UCSD-AML1 (cell line): Measurements from ENCODE around the gene TUBB2A.
"Not testable (repeated sequence)": the region's sequence is repeated elsewhere in the genome, so short reads cannot be mapped to it uniquely, and the experiment has no call there.

Experiments used
- DNase-seq: peaks from one replicate; lab custom pipeline; 2025; ENCODE audit not compliant: unreplicated experiment; lab: John Stamatoyannopoulos, UW

TUBB2A gene

DNA sequence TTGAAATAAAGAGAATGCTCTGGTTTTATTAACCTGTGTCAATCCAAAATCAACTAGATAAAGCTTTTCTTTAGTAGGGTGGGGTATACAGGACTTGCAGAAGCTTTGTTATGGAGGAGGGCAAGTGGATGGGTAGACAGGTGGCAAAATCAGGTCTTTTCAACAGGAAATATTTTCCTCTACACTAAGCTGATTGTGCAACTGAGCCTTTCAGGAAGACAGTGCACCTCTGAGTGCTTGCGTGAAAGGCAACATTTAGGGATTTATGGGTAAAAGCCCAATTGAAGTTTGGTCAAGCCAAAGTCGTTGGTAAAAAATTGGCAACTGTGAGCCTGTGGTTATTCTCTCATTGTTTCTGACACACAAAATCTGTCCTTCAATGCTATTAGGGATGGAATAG lies 23.8 kb upstream of the TUBB2A start:
- no peak for DNase-seq

DNA sequence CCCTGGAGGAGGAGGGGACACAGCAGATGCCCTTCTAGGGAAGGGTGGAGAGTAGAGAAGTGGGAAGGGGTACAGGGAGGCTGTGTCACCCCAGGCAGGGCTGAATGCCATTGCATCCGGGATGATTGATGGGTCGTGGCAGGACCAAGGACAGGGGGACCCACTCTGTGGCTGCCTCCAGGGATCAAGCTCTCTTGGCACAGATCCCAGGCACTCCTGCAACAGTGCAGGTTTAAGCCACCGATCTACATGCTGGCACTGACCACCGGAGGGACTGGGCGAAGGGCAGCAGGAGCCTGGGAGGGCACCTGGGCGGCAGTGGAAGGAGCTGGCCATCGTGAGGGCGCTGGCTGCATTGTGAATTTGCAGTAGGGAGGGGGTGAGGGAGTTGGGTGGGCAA lies 22.6 kb upstream of the TUBB2A start:
- not testable (repeated sequence) for DNase-seq

DNA sequence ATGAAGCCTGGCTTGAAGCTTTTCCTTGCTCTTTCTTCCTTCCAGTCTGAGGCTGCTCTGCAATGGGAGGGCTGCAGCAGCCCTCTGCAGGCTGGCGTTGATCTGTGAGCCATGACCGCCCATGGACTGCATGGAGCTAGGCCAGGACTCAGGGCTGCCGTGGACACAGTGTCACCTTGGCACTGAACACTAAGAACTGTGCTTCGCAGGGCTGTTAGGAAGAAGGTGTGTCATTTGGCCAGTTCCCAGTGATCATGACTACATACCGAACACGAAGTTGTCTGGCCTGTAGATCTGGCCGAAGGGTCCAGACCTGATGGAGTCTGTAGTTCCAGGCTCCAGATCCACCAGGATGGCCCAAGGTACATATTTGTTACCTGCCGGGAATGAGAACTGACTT lies 21.3 kb upstream of the TUBB2A start:
- DNase-seq: not testable (repeated sequence)

- no peak for DNase-seq
These were observed 19.4 kb upstream of the TUBB2A start for GRCh38 chr6:3176562-3177355.

DNA sequence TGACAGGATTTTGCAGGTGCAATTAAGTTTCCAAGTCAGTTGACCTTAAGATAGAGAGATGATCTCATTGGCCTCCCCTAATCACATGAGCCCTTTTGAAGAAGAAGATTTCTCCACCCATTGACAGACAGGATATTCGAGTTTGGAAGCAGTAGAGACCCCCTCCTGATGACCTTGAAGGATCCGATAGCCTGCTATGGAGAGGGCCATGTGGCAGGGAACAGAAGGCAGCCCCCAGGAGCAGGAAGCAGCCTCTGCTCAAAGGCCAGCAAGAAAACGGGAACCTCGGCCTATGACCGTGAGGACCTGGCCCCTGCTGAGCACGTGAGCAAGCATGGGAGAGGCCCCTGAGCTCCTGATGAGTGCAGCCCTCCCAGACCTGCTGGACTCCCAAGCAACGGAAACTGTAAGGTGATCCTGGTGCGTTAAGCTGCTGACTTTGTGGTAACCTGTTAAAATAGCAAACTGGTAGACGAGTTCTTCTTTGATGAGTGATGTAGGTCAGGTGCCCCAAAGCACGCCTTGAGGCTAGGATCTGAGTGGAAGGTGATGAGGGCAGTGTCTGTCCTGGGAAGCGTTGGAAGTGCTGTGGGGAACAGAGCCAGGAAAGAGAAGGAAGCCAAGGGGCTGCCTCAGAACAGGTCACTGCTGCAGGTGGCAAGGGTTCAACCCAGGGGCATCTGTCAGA lies 18.5 kb upstream of the TUBB2A start:
- no peak for DNase-seq

DNA sequence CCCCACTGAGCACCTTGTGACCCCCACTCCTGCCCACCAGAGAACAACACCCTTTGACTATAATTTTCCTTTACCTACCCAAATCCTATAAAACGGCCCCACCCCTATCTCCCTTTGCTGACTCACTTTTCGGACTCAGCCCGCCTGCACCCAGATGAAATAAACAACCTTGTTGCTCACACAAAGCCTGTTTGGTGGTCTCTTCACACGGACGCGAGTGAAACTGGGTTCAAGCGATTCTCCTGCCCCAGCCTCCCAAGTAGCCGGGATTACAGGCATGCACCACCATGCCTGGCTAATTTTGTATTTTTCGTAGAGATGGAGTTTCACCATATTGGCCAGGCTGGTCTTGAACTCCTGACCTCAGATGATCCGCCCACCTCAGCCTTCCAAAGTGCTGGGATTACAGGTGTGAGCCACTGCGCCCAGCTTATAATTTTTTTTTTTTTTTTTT lies 16.3 kb upstream of the TUBB2A start:
- DNase-seq: not testable (repeated sequence)

DNA sequence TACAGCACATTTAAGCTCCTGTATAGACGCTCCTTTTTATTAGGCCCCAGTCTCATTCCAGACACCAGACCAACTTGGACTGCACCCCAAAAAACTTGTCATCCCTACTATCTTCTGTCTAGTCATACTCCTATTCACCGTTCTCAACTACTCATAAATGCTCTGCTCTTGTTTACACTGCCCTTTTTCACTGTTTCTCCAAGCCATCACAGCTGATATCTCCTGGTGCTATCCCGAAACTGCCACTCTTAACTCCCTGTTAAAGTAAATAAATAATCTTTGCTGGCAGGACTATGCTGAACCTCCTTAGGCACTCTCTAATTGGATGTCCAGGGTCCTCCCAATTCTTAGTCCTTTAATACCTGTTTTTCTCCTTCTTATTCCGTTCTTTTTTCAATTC lies 15.4 kb upstream of the TUBB2A start:
- not testable (repeated sequence) for DNase-seq

GRCh38 chr6:3171313-3172175 lies 14.2 kb upstream of the TUBB2A start:
- not testable (repeated sequence) for DNase-seq

DNA sequence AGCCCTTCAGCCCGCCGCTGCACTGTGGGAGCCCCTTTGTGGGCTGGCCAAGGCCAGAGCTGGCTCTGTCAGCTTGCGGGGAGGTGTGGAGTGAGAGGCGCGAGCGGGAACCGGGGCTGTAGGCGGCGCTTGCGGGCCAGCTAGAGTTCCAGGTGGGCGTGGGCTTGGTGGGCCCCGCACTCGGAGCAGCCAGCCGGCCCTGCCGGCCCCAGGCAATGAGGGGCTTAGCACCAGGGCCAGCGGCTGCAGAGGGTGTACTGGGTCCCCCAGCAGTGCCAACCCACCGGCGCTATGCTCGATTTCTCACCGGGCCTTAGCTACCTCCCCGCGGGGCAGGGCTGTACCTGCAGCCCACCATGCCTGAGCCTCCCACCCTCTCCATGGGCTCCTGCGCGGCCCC lies 13.3 kb upstream of the TUBB2A start:
- DNase-seq: not testable (repeated sequence)

GRCh38 chr6:3168046-3168445 lies 10.7 kb upstream of the TUBB2A start:
- DNase-seq: not testable (repeated sequence)

DNA sequence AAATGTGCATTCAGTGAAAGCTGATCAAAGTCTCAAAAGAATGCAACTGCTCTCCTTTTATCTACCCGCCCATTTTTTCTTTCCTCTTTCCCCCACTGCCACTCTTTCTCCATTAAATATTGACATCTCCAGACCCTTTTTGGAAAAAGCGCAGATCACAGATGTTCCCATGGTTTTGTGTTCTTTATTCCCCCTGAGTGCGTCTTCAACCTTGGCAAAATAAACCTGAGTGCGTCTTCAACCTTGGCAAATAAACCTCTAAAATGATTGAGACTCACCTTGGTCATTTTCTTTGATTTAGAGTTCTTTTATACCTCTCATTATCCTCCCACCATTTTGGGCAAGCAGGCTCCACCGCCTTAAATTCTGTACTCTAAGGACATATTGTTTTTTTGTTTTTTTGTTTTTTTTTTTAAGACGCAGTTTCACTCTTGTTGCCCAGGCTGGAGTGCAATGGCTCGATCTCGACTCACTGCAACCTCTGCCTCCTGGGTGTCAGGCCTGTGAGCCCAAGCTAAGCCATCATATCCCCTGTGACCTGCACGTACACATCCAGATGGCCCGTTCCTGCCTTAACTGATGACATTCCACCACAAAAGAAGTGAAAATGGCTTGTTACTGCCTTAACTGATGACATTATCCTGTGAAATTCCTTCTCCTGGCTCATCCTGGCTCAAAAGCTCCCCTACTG lies 9.3 kb upstream of the TUBB2A start:
- not testable (repeated sequence) for DNase-seq

GRCh38 chr6:3165631-3166534 lies 8.5 kb upstream of the TUBB2A start:
- DNase-seq: no peak

DNA sequence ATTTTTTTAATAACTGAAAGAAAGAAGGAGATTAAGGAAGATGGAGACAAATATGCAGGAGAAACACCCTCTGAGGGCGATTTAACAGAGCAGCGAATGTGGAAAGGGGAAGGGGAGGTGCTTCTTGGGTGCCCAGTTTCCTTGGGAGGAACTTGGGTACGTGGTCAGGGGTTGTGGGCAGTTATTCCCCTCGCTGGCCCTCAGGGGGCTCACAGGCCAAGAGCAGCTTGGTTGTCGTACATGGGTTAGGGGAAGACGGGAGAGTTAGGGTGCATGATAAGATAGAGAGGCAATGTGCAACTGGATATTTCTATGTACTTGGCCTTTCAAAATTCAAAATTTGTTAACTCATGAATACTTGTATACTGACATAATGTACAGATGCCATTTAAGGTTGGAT lies 7.0 kb upstream of the TUBB2A start:
- DNase-seq: no peak

DNA sequence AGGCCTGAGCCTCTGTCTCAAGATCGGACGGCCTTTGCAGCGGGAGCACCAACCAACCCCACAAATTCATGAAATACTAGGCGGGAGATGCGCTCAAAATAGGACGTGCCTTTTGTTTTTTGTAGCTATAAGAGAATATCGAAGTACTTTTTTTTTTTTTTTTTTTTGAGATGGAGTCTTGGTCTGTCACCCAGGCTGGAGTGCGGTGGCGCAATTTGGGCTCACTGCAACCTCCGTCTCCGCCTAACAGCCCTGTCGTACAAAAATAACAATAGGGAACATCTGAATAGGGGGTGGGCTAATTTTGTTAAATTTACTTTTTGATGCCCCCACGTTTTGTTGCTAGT lies 5.9 kb upstream of the TUBB2A start:
- no peak for DNase-seq

DNA sequence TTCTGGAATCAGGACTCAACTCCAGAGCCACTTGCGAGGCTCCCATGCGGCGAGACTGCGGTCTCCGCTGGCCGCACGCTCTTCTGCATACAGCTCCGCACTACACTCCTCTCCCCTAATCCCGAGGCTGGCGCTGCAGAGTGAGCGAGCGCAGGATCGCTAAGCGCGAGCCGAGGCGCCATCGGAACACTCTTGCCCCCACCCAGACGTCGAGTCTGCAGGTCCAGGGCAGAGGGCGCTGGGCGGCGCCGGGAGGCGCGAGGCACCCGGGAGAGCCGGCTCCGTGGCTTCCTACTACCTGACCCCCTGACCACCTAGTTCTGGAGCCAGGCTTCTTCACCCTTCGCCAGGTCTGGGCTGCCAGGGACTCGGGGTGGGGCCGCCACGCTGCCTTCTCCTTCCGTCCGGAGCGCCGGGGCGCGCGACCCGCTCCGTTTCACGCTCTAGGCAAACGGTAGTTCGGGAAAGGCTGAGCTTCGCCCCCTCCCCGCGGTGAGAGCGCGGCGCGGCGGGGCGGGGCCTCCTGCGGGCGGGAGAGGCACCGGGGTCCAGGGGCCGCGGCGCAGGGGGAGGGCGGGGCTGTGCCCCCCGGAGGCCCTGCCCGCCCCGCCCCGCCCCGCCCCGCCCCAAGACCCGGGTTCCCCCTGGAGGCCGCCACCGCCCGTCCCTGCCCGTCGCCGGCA lies 5.4 kb upstream of the TUBB2A start:
- peak; percentile 61 for DNase-seq

GRCh38 chr6:3162067-3162497 lies 4.7 kb upstream of the TUBB2A start:
- no peak for DNase-seq

GRCh38 chr6:3159805-3160781 lies 2.7 kb upstream of the TUBB2A start:
- DNase-seq: no peak
